Brain microvascular endothelial cell (primary cell): Measurements from ENCODE around the gene LPCAT3.

Experiments
- DNase-seq: peaks from one replicate; pipeline ENCODE4 v3.0.0-alpha.2; 2020
- H3K27ac ChIP-seq: fragments of 250-450 bp; sonication (Bioruptor Pico); 2 replicates; pipeline ENCODE4 v1.5.1; 2020; ENCODE audit warnings: mild to moderate bottlenecking, moderate library complexity
- H3K27me3 ChIP-seq: fragments of 250-450 bp; sonication (Bioruptor Pico); replicated peaks from 2 replicates; pipeline ENCODE4 v1.5.1; 2020; ENCODE audit warnings: mild to moderate bottlenecking
- H3K36me3 ChIP-seq: fragments of 250-450 bp; sonication (Bioruptor Pico); replicated peaks from 2 replicates; pipeline ENCODE4 v1.5.1; 2020; ENCODE audit warnings: mild to moderate bottlenecking
- H3K4me3 ChIP-seq: 2 replicates; pipeline ENCODE4 v1.5.1; 2011; ENCODE audit warnings: low read depth, mild to moderate bottlenecking, control low read depth, low read length, moderate library complexity
- in situ Hi-C: cut with HindIII; loops from 2 replicates; pipeline ENCODE4 v1.10.0; 2017; ENCODE audit warnings: low sequenced_read_pairs, low pct_ligation_motif_present
- TF ChIP-seq, protein P1 (sequence below): IDR thresholded peaks from 2 replicates; pipeline ENCODE4 v1.5.1; 2011; ENCODE audit warnings: low read depth, mild to moderate bottlenecking, moderate library complexity, low read length, control low read depth, inconsistent platforms; ENCODE audit errors: missing control alignments

The LPCAT3 gene

GRCh38 chr12:6947615-6948014, 70.7 kb downstream of the LPCAT3 start:
- no peak overlapping the region for H3K27ac ChIP-seq
- TF ChIP-seq, protein P1, sequence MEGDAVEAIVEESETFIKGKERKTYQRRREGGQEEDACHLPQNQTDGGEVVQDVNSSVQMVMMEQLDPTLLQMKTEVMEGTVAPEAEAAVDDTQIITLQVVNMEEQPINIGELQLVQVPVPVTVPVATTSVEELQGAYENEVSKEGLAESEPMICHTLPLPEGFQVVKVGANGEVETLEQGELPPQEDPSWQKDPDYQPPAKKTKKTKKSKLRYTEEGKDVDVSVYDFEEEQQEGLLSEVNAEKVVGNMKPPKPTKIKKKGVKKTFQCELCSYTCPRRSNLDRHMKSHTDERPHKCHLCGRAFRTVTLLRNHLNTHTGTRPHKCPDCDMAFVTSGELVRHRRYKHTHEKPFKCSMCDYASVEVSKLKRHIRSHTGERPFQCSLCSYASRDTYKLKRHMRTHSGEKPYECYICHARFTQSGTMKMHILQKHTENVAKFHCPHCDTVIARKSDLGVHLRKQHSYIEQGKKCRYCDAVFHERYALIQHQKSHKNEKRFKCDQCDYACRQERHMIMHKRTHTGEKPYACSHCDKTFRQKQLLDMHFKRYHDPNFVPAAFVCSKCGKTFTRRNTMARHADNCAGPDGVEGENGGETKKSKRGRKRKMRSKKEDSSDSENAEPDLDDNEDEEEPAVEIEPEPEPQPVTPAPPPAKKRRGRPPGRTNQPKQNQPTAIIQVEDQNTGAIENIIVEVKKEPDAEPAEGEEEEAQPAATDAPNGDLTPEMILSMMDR, result no peak
- H3K4me3 ChIP-seq, result no peak overlapping the region
- H3K27me3 ChIP-seq, result no peaks in the 10 kb centered on the region
- DNase-seq, result no peak
- peaks cover 2% of the 10 kb centered on the region for H3K36me3 ChIP-seq
- in situ Hi-C loops, result no loop called here

- peaks cover 2% of the 10 kb centered on the region for H3K36me3 ChIP-seq
- TF ChIP-seq, protein P1, result no peak
- no peaks in the 10 kb centered on the region for H3K27me3 ChIP-seq
- in situ Hi-C loops, result no loop called here
- H3K4me3 ChIP-seq, result no peak overlapping the region
- DNase-seq, result no peak
- H3K27ac ChIP-seq, result no peak overlapping the region
Observed at GRCh38 chr12:6946920-6947374, 71.3 kb downstream of the LPCAT3 start.

DNA sequence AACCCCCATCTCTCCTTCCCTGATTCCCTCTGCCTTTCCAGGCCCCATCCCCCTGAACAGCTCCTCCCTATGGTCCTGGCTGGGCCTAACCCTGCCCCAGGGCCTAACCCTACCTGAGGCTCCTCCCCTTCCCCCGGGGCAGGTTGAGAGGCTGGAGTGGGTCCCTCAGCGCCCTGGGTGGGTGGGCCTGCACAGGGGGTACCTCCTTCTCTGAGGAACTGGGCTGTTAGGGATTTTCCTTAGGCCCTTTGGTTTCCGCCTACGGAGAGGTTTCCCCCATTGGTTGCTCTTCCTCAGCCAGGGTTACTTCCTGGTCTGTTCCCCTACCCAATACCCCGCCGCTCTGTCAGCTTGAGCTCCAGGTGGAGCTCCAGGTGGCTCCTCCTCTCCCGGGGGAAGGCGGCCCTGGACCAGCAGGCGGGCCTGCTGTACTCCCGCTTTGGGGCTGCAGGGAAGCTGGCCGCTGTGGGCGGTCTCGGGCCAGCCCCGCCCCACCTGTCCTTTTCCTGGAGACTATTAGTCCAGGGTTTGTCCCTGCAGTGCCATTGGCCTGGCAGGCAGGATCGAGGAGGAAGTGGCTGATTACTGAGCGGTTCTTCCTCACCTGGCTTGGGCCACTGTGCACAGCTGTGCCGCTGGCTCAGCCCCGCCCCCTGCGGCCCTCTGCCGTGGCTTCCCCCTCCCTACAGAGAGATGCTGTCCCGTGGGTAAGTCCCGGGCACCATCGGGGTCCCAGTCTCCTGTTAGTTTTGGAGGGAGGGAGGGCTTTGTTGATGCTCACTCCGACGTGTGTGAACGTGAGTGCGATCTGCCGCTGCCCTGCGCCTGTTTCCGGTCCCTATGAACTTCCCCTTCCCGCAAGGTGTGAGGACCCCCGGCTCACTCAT, 72.0 kb downstream of the LPCAT3 start:
- DNase-seq, result no peak
- in situ Hi-C loops, result no loop called here
- H3K27me3 ChIP-seq, result no peaks in the 10 kb centered on the region
- TF ChIP-seq, protein P1, result no peak
- H3K27ac ChIP-seq, result no peak overlapping the region
- no peak overlapping the region for H3K4me3 ChIP-seq
- peaks cover 2% of the 10 kb centered on the region for H3K36me3 ChIP-seq

GRCh38 chr12:6945613-6946012, 72.7 kb downstream of the LPCAT3 start:
- Histone ChIP-seq H3K36me3 (peaks cover 5% of the 10 kb centered on the region), H3K27ac (no peak overlapping the region), H3K4me3 (no peak overlapping the region), H3K27me3 (no peaks in the 10 kb centered on the region)
- in situ Hi-C loops, result no loop called here
- TF ChIP-seq, protein P1, result no peak
- no peak for DNase-seq

DNA sequence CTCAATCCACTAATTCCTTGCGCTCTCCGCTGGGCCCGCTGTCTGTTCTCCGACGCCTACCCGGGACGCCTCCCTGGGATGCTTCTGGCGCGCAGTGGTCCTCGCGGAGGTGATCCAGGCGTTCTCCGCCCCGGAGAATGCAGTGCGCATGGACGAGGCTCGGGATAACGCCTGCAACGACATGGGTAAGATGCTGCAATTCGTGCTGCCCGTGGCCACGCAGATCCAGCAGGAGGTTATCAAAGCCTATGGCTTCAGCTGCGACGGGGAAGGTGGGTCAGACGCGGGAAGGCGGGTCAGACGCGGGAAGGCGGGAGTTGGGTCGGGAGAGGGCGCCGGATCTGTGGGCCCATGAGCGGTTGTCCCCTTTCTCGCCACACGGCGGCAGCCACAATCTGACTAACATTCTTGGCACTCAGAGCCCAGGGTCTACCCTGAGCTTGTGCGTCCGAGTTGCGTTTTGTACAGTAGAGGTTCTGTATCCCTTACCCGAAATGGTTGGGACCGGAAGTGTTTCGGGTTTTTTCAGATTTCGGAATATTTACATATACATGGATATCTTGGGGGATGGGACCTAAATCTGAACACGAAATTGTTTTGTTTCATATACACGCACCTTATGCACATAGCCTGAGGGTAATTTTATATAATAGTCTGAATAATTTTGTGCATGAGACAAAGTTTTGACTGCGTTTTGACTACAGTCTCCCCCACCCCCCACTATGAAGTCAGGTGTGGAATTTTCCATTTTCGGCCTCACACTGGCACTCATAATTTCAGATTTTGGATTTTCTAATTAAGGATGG, 73.7 kb downstream of the LPCAT3 start:
- peak overlapping the region; percentile 87 for H3K4me3 ChIP-seq
- peaks cover 7% of the 10 kb centered on the region for H3K36me3 ChIP-seq
- TF ChIP-seq, protein P1, result peak; percentile 86
- H3K27ac ChIP-seq, result peak overlapping the region; percentile 93
- H3K27me3 ChIP-seq, result no peaks in the 10 kb centered on the region
- peak; percentile 92 for DNase-seq
- in situ Hi-C loops, result no loop called here
